Adrenal gland (tissue), 5 donors: Measurements from ENCODE around the gene FMN1.

Source experiments
- CTCF ChIP-seq, 6 experiments: fragments of 450-650 bp in 4 of 6; fragments of 200-600 bp in 2 of 6; sonication (generic) in 1 of 6; IDR thresholded peaks; 1 replicate in 5 of 6; 2 replicates in 1 of 6; pipeline versions ENCODE4 v1.5.1 to v1.8.0; 2016 to 2021; ENCODE audit warnings: antibody characterized with exemption in 6 of 6, mild to moderate bottlenecking in 2 of 6, moderate library complexity in 1 of 6
- POLR2A ChIP-seq, 2 donors: fragments of 450-650 bp; IDR thresholded peaks; one replicate each; pipeline ENCODE4 v1.6.1; 2017; ENCODE audit warnings: antibody characterized with exemption in 2 of 2, mild to moderate bottlenecking in 2 of 2, moderate library complexity in 1 of 2
- donor health status: DM: no; HTN: no; CAD: no.

- TF ChIP-seq CTCF (IDR thresholded peaks at IDR 0.05) (no peak), POLR2A (IDR thresholded peaks at IDR 0.05) (no peak)
Measured at GRCh38 chr15:32864051-32864450, 330.5 kb downstream of the FMN1 start.
